LNCaP clone FGC (cell line): ENCODE results near the gene ICAM5.

ENCODE experiments used
- DNase-seq: peaks from one replicate; pipeline ENCODE4 v3.0.0-alpha.2; 2011; ENCODE audit warnings: low read depth
- H3K4me3 ChIP-seq: 2 replicates; pipeline ENCODE4 v1.5.1; 2011; ENCODE audit warnings: mild to moderate bottlenecking, low read depth, low read length, control low read depth
- CTCF ChIP-seq: IDR thresholded peaks from 2 replicates; pipeline ENCODE4 v1.5.1; 2012; ENCODE audit warnings: mild to moderate bottlenecking; ENCODE audit not compliant: control insufficient read depth, insufficient read depth; ENCODE audit errors: extremely low read depth

ICAM5 gene

GRCh38 chr19:10318807-10319682 is 29.3 kb downstream of the ICAM5 start:
- no peak for DNase-seq
- TF ChIP-seq CTCF = no peak
- no peak overlapping the region for H3K4me3 ChIP-seq

DNA sequence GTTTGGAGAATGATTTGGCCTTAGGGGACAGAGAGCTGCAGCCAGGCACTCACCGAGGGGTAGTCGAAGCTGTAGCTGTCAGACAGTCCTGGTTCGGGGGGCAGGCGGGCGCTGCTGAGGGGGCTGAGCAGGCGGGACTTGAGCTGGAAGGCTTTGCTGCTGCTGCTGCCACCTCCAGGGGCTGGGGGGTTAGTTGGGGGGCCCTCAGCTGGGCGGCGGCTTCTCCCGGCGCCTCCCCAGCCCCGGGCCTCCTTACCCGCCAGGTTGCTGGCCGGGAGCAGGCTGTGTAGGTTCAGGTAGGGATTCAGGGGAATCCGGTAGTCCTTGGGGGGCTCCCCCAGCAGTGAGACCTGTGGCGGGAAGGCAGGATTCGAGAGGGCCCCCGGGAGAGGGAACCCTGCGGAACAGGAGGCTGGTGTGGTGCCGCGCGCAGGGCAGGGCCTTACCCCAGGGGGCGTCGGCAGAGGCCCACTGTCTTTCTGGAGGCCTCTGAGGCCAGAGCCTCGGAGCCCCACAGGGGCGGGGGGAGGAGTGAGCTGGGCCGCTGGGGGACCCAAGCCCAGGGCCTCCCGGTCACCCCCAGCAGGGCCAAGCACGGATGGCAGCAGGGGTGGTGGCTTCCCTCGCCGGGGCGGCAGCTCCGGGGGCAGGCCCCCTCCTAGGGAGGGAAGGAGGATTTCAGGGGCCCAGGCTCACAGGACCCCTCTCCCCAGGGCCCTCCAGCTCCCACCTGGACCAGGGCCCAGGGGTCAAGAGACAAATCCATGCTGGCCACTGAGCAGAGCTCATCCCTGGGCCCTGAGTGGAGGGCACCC is 31.1 kb downstream of the ICAM5 start:
- no peak for DNase-seq
- no peak overlapping the region for H3K4me3 ChIP-seq
- no peak for TF ChIP-seq CTCF

- TF ChIP-seq CTCF = no peak
- no peak overlapping the region for H3K4me3 ChIP-seq
- DNase-seq = no peak
These were observed 31.7 kb downstream of the ICAM5 start for GRCh38 chr19:10321417-10321797.

DNA sequence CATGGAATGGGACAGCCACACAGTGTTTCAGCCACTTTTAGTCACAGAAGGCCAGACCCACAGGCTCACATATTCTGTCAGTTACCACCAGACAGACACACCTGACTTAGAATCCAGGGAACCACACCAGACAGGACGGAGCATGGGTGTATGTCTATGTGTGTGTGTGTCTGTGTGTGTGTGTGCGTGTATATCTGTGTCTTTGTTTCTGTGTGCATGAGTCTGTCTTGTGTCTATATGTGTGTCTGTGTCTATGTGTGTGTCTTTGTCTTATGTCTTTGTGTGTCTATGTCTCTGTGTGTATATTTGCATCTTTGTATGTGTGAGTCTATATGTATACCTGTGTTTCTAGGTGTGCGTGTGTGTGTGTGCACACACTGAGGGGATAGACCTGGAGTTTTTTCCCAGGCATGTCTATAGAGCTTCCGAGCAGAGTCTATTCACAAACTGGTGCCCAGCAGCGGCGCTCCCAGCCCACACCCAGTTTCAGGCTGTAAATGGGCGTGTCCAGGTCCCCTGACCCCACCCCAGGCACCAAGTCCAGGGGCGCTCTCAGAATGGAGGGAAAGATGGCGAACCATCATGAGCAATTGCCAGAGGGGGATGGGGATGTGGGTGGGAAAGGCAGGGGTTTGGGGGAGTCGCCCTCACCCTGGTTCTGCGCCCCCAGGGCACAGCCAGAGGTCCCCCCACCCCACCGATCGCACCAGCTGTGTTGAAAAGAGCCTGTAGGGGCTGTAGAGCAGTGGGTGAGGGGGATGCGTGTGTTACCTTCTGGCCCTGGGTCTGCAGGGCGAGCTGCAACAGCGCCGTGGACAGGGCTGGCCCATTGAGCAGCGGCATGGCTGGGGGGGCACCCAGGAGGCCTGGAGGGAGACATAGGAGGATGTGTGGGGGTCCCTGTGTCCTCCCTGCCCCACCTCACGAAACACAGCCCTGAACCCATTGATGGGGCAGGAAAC is 32.4 kb downstream of the ICAM5 start:
- no peak for TF ChIP-seq CTCF

DNA sequence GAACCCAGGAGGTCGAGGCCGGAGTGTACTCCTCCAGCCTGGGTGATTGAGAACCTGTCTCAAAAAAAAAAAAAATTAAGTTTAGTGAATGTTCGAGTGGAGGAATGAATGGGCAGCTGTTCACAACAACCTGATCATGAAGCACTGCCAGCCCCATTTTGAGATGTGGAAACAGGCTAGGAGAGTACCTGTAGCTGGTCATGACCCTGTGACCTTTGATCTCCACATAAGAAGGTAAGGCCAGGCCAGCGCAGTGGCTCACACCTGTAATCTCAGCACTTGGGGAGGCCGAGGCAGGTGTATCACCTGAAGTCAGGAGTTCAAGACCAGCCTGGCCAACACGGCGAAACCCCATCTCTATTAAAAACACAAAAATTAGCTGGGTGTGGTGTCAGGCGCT is 36.0 kb downstream of the ICAM5 start:
- no peak overlapping the region for H3K4me3 ChIP-seq
- DNase-seq = no peak
- no peak for TF ChIP-seq CTCF

More for the DNA sequence above, 32.4 kb downstream of the ICAM5 start:
- no peak for DNase-seq
- no peak overlapping the region for H3K4me3 ChIP-seq

DNA sequence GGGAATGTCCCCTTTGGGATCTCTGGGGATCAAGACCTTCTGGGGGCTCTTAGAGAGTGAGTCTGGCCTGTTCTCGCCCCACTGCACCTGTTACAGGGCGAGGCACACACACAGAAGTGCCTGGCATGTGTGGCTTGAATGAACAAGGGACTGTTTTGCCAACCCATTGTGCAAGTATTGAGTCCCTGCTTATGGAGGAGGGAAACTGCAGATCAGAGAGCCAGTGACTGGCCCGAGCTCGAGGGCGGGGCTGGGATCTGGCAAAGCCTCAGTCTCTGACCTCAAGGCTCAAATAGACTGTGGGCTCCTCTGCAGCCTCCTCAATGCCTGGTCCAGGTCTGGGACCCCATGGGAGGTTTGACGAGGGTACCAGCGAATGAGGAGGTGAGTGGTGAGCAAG is 38.0 kb downstream of the ICAM5 start:
- no peak for TF ChIP-seq CTCF
- DNase-seq = no peak
- H3K4me3 ChIP-seq = no peak overlapping the region
